NCI-H2227 (cell line): ENCODE measurements around the gene ZNF805.
"Not testable (repeated sequence)": the region's sequence is repeated elsewhere in the genome, so short reads cannot be mapped to it uniquely, and the experiment has no call there.

ENCODE experiments used
- DNase-seq: peaks from one replicate; lab custom pipeline; 2025; ENCODE audit not compliant: unreplicated experiment; lab: John Stamatoyannopoulos, UW

ZNF805 gene

DNA sequence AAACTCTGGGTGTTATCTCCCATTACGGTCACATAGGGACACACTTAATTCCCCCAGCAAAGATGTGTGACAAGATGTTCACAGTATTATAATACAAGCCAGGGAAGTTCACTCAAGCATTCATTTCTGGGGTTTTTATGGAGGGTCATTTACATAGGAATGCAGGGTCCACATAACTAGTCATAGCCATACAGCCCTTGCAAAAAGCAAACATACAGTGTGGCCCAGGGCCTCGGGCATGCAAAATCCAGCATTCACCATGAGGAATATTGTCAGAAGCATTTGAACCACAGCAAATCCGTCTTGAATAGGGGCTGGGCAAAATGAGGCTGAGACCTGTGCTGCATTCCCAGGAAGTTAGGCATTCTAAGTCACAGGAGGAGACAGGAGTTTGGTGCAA lies 26.9 kb downstream of the ZNF805 start:
- no peak for DNase-seq

DNA sequence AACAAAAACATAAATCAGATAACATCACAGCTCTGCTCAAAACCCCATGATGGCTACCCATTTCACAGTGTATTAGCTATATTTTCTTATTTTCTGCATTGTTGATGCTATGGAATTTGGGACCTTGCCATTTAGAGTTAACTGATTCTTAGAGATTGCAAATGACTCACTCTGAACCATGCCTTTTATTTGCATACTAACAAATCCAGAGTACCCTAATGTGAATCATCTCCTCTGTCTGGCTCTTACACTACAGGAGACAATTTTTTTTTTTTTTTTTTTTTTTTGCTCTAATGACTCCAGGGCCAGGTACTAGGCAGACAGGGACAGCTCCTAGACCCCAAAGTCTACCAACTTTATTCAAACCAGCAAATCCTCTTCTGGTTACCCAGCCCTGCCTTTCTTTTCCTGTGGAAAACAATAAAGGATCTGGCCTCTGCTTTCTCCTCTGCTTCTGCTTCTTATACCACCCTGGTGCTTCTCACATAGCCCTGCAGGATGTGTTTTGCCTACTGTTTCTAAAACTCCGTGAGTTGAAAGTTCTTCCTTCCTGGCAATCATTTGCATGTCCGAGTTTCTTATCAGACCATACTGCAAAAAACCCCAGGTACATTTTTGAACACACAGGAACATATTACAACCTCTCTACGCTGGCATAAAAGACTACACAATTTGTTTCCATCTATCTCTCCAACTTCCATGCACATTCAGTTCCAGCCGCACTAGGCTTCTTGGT lies 29.3 kb downstream of the ZNF805 start:
- no peak for DNase-seq

DNA sequence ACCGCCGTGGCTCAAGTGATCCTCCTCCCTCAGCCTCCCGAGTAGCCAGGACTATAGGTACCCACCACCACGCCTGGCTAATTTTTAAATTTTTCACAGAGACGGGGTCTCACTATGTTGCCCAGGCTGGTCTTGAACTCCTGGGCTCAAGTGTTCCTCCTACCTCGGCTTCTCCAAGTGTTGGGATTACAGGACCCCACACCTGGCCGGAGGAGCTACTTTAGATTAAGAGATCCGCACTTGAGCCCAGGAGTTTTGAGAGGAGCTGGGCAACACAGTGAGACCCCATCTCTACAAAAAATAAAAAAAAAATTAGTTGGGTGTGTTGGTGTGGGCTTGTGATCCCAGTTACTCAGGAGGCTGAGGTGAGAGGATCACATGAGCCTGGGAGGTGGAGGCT lies 30.8 kb downstream of the ZNF805 start:
- no peak for DNase-seq

DNA sequence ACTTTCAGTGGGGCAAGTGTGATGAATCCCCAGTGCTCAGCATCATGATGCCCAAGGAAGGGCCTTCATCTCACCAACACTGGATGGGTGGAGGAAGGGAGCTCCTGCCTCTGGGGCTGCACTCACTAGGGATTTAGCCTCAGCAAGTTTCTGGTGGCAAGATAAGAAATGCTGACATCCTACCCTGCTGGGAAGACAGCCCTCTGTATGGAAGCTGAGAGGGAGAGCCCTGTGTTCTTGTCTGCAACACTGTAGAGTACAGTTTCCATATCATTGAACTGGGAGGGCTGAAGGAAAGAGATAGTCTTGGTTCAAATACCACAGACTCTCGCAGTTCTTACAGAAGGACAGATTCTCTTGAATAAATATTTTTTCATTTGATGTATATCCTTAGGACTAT lies 32.6 kb downstream of the ZNF805 start:
- no peak for DNase-seq

DNA sequence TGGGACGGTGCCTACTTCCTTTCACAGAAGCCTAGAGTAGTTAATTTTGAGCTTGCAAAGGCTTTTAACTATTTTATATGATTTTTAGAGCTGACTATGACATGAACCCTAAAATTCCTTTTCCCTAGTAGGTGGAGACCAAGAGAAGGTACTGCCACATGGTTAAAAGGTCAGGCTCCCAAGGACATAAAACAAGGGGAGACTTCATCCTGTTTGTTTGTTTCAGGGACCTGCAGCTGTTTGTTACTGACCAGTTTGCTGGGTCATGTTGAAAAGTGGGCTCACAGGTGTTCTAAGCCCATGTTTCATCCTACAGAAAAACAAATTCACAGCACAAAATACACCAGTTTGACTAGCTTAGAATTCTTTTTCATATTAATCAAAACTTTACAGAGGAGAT lies 36.0 kb downstream of the ZNF805 start:
- DNase-seq, result no peak

DNA sequence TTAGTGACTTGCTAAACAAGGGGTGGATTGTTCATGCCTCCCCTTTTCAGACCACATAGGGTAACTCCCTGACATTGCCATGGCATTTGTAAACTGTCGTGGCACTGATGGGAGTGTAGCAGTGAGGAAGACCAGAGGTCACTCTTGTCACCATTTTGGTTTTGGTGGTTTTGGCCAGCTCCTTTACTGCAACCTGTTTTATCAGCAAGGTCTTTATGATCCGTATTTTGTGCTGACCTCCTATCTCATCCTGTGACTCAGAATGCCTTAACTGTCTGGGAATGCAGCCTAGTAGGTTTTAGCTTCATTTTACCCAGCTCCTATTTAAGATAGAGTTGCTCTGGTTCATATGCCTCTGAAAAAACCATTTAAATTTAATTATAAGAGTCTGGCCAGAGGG lies 38.0 kb downstream of the ZNF805 start:
- DNase-seq, result not testable (repeated sequence)

DNA sequence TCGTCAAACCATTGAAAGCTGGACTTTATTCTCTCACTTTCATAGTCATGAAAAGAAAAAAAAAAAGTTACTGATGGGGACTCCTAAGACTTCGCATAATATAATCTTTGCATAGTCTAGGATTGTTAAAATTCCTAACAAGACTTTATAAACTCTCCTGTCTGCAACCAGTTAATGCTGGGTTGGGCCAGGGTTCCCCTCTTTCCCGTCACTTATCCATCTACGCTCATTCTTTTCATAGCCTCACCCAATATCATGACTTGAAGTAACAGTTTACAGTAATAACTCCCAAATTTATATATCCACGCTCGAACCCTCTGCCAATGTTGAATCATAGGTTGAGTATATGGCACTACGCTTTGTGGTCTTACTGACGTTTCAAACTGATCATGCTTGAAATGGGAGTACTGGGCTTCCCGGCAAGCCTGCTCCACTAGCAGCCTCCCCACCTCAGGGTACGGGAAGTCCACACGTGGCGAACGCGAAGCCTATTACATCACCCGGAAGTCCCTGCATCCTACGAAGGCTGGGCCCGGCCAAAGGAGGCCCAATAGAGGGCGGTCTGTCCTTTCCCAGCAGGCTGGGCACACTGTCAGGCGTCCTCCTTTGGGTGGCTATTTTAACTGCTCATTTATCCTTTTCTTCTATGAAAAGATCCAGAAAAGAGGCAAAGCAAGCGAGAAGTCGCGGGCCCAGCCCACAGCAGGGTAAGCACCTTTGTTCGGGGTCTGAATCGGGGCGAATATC lies 39.2 kb downstream of the ZNF805 start:
- peak; percentile 99 for DNase-seq

DNA sequence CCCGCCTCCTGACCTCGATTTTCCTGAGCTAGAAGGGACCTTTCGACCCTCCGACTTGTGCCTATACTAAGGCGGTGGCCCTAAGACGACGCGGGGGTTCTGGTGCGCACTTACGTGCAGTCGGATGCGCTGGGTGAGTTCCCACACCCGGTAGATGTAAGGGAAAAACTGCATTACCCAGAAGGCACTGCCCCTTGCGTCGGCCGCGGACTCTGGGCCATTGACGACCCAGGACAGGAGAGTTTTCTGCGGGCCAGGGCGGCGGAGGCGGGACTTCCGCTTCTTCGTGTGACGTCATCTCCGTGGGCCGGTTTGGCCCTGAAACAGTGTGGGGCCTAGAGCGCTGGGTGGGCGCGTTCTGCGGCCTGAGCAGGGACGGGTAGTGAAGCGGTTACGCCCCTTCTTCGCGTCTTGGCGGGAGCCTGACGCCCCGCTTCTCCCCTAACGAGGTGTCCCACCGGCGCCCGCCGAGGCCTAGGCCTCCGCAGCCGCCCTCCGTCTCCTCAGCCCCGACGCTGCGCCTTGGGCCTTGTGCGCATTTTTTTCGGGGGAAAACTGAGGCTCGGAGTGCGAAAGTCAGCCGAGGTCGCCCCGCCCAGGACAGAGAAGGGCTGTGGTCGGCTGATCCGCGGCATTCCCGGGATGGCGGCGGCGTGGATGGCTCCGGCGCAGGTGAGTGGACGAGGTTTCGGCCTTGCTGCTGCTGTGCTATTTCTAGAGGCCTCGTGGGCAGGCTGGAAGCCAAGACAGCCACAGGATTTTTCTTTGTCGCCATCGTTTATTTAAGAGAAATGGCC lies 39.9 kb downstream of the ZNF805 start, which contains the start of gene ZNF460:
TSS of gene ZNF460 (plus strand) at position 321 of the 797 bp plus-strand sequence. CDS start at position 643, 322 bp downstream.
- peak; percentile 100 for DNase-seq

DNA sequence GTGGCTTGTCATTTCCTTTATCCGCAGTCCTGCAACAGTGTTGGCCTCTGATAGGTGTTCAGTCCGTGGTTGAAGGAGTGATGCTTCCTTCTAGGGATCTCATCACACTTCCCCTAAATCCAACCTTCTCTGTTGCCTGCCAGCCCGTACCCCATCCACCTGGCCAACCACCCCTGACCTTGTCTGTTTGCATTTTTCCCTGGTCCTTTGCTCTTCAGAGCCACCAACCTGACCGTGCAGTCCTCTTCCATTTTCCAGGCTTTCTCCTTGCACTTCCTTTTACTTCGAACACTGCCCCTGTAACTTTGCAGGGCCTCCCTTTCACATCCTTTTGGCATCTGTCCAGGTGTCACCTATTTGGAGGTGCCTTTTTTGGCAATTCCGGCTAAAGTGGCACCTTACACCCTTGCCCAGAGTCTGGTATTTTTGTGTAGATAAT lies 40.5 kb downstream of the ZNF805 start:
- peak; percentile 44 for DNase-seq

DNA sequence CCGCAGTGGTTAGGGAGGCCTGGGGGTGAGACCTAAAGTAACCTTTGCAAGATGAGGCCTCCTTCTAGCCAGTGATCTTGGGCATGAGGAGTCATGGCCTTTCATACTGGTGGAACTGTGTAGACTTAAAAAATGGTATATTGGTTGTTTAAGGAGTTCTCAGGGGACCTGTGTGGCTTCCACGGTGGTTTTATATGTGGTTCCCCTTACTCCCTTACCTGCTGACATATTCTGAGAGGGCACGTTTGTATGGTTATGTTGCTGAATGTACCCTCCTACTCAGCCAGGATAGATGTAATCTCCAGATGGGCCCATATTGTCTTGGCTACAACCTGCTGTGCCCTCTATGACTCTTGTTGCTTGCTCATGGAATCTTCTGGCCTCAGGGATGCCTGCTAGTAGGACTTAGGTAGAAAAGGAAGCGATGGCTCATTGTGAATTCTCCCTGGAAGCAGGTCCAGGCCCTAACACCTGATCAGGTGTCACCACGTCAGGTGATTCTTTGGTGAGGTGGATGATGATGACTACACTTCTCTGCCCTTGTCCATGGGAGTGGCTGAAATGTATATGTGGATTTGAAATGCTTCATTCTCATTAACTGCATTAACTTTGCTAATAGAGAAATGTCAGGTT lies 41.7 kb downstream of the ZNF805 start:
- no peak for DNase-seq

DNA sequence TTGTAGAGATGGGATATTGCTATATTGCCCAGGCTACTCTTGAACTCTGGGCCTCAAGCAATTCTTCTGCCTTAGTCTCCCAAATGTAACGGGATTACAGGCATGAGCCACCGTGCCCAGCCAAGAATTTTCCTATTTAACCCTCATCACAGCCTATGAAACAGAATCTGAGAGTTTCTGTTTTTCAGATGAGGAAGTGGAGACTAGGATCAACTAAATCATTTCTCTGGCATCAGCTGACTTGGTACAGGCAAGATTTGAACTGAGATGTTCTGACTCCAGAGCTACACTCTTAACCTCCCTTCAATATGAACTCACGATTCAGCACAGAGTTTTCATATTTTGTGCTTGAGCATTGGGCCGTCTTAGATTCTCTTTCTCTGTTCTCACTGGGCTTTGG lies 47.9 kb downstream of the ZNF805 start:
- no peak for DNase-seq

DNA sequence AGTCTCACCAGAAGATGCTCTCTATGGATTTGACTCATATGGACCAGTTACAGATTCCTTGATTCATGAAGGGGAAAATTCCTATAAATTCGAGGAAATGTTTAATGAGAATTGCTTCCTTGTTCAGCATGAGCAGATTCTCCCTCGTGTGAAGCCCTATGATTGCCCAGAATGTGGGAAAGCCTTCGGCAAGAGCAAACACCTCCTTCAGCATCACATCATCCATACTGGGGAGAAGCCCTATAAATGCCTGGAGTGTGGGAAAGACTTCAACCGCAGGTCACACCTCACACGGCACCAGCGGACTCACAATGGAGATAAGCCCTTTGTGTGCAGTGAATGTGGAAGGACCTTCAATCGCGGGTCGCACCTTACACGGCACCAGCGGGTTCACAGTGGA lies 50.5 kb downstream of the ZNF805 start:
- no peak for DNase-seq

DNA sequence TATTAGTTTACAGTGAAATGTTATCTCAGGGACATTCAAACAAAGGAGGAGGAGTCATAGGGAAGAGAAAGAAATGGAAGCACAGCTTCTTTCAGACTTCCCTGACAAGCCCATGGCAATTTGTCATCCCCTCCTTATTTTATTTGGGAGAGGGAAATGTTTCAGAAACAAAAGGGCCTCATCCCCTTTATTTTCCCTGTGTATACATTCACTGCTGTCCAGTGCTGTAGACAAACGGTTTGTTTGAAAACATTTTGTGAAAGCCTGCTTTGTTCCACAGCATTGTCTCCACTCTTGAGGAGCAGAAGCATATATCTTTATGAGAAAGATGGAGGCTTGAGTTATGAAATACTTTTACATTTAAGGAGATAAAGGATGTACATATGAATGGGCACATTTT lies 52.1 kb downstream of the ZNF805 start:
- no peak for DNase-seq

DNA sequence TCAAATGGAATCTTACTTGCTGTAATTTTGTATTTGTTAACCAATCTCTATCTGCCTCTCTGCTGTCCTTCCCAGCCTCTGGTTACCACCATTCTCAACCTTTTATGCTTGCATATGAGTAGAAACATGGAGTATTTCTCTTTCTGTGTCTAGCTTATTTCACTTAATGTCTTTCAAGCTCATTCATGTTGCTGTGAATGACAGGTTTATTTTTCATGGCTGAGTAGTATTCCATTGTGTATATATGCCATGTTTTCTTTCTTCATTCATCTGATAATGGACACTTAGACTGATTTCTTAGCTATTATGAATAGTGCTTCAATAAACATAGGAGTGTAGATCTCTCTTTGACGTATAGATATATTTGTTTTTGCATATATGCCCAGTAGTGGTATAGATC lies 53.3 kb downstream of the ZNF805 start:
- no peak for DNase-seq

DNA sequence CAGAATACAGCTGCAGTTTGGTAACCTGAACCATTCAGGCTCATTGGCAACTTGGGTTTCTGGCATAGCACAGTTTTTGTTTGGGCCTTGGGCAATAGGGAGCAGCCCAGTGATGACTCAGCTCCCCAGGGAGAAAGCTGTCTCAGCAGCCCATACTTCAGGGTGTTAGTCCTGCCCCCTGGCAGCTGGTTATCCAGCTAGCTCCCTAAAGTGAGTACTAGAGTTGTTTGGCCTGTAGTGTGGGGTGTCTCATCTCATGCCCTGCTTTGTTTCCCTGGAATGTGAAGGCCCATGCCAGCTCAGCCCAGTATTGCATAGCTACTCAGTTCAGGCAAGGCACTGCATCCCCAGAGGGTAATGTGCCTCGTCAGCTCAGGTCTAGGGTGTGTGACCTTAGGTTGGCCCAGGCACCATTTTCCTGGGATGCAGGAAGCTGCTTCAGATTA lies 61.6 kb downstream of the ZNF805 start:
- DNase-seq, result no peak

DNA sequence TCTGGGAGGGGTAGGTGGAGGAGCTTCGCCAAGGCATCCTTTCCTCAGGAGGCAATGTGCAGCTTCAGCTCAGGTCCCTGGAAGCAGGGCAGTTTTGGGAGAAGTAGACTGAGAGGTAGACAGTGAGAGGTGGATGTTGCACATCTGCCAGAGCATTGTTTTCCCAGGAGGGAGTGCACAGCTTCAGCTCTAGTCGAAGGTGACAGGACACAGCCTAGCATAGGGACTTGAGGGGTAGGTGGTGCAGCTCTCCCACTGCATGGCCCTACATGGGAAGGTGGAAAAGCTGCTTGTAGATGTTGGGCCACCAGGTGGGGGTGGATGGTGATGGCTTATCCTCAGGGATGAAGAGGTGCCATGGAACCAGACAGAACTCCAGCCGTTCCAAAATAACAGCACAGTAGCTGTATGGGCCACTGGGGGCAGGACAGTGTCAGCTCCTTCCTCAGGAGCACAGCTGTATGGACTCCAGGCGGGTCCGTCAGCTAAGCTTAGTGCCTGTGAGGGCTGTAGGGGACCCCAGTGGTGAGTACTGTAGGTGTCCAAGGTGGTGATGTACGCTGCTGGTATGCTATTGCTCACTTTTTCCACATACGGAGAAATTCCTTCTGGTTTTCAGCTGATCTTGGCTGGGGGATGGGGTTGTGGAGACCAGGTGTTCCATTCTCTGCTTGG lies 62.4 kb downstream of the ZNF805 start:
- DNase-seq, result no peak
